ENCODE results near the gene AGAP3.

AGAP3 gene

GRCh38 chr7:151074817-151075661 lies 11.2 kb upstream of the AGAP3 start:
- no peak for DNase-seq

- DNase-seq: no peak
These were observed 10.7 kb upstream of the AGAP3 start for GRCh38 chr7:151075662-151075971.

- no peak for DNase-seq
These were observed 10.3 kb upstream of the AGAP3 start for GRCh38 chr7:151075978-151076426.

GRCh38 chr7:151076863-151077704 lies 9.2 kb upstream of the AGAP3 start:
- DNase-seq: no peak

GRCh38 chr7:151077705-151078232 lies 8.5 kb upstream of the AGAP3 start:
- DNase-seq: no peak

GRCh38 chr7:151078233-151079040 lies 7.8 kb upstream of the AGAP3 start:
- no peak for DNase-seq

- DNase-seq: no peak
These were observed 6.9 kb upstream of the AGAP3 start for GRCh38 chr7:151079199-151079910.

- DNase-seq: no peak
These were observed 6.2 kb upstream of the AGAP3 start for GRCh38 chr7:151080067-151080521.

GRCh38 chr7:151080522-151081169 lies 5.6 kb upstream of the AGAP3 start, which contains the start of gene FASTK:
Gene FASTK (minus strand): TSS chr7:151080809. CDS start chr7:151080766, 43 bp downstream.
- DNase-seq: peak; percentile 66

GRCh38 chr7:151081170-151082101 lies 4.8 kb upstream of the AGAP3 start:
- no peak for DNase-seq

GRCh38 chr7:151082141-151083070 lies 3.9 kb upstream of the AGAP3 start:
- DNase-seq: no peak

- peak; percentile 8 for DNase-seq
These were observed 3.0 kb upstream of the AGAP3 start, which contains the start of gene TMUB1 for GRCh38 chr7:151083071-151083823. Gene TMUB1 (minus strand): TSS chr7:151083493. CDS start chr7:151082563, 930 bp downstream.

GRCh38 chr7:151083824-151084160 lies 2.5 kb upstream of the AGAP3 start:
- no peak for DNase-seq

GRCh38 chr7:151085329-151085690 lies 965 bp upstream of the AGAP3 start:
- DNase-seq: no peak

GRCh38 chr7:151086802-151087244 lies 548 bp downstream of the AGAP3 start:
- no peak for DNase-seq

GRCh38 chr7:151087245-151088018 lies 1.2 kb downstream of the AGAP3 start:
- DNase-seq: no peak

Data from NCI-H1436 treated with DMSO at 0.1 percent for 48 hours (cell line).